GM19193 (cell line): ENCODE measurements around the gene GALM.

Source experiments
- POLR2A ChIP-seq: IDR thresholded peaks from 4 replicates; pipeline ENCODE4 v1.6.1; 2011; ENCODE audit not compliant: insufficient read depth, insufficient read length; ENCODE audit errors: extremely low read depth

GALM gene

GRCh38 chr2:38665854-38666555 is at the start of gene GALM:
GALM (plus strand) TSS chr2:38666114; CDS start chr2:38666162, 48 bp downstream.
- TF ChIP-seq POLR2A: peak; percentile 28

DNA sequence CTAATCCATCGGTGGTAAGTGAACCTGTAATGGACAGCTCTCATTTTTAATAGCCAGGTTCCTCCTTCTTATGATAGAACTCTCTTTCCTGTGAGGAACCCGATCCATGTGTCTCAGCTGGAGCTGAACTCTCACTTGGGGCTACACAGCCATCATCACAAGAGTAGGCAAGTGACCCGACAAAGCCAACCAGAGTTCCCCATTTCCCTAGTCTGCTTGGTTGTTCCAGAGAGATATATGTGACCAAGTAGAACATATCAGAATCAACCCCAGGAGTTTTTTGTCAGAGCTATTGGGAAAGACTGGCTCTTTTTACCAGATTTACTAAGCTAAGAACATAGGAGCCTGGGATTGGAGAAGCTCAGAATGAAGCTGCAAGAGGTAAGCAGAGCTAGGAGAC is 48.6 kb upstream of the GALM start:
- TF ChIP-seq POLR2A: no peak

DNA sequence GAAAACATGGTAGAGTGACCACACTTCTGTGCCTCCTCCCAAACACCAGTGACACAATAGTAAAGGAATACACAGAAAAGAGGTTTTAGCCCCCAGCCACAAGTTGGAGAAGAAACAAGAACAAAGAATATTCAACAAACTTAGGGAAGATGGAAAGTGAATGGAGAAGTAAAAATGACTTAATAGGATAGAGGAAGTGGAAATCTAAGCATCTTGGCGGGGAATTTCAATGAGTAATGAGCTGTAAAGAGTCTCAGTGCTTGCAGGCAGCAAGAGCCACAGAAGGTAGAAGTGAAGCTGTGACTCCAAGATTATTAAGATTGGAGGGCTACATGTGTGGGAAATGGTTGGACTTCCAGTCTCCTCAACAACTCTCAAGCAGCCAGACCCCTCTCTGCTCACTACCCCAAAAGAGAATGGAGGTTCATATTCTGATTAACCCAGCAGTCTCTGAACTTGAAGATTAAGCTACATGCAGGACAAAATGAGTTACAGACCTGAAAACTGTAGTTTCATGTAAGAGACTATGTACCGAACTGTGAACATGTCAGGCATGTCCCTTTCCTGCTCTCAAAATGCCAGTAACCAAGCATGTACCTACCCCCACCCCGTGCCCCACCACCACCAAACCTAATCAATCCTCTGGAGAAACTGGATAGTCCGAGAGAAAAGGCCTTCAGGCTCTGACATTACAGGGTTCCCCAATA is 46.3 kb upstream of the GALM start:
- TF ChIP-seq POLR2A: no peak

GRCh38 chr2:38620282-38620977 is 45.5 kb upstream of the GALM start:
- TF ChIP-seq POLR2A: no peak

DNA sequence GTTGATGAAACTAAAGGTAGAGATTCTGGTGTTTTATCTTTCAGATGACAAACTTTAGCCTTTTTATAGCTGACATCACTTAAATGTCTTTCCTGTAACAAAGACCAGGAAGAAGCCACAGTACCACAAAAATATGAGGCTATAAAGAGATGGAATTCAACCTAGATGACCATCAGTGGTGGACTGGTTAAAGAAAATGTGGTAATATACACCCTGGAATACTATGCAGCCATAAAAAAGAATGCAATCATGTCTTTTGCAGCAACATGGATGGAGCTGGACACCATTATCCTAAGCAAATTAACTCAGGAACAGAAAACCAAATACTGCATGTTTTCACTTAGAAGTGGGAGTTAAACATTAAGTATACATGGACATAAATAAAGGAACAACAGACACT is 44.9 kb upstream of the GALM start:
- no peak for TF ChIP-seq POLR2A

DNA sequence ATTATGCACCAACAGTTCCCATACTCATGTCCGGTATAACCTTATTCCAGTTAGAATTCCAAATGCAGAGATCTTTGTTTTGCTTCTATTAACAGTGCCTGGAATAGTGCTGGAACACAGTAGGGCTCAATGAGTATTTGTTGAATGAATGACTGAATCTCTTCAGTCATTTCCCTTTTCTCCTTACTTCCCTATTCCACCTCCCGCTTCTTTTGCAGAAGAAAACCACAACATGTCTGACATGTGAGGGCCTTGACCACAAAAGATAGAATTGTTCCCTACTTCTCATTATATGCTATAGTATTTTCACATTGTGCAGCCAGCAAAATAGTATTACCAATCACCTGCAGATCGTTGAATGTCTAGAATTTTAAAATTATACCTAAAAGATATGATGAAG is 43.7 kb upstream of the GALM start:
- no peak for TF ChIP-seq POLR2A

DNA sequence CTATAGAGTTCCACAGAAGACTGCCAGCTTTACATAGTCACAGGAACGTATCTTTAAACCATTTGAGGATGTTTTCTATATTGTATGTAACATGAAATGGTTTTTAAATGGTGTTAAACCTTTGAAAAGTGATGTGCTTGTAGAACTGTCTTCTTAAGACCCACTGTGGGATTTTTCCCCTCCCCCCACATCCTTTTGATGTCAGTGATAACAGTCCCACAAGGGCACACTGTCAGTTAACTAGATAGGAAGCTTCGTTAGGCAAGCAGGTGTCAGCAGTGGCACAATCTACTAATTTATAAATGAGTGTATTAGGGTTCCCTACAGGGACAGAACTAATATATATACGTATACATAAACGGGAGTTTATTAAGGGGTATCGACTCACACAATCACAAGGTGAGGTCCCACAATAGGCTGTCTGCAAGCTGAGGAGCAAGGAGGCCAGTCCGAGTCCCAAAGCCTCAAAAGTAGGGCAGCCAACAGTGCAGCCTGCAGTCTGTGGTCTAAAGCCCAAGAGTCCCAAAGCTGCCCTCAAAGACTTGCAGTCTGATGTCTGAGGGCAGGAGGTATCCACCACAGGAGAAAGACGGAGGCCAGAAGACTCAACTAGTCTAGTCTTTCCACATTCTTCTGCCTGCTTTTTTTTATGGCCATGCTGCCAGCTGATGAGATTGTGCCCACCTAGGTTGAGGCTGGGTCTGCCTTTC is 39.4 kb upstream of the GALM start:
- no peak for TF ChIP-seq POLR2A

DNA sequence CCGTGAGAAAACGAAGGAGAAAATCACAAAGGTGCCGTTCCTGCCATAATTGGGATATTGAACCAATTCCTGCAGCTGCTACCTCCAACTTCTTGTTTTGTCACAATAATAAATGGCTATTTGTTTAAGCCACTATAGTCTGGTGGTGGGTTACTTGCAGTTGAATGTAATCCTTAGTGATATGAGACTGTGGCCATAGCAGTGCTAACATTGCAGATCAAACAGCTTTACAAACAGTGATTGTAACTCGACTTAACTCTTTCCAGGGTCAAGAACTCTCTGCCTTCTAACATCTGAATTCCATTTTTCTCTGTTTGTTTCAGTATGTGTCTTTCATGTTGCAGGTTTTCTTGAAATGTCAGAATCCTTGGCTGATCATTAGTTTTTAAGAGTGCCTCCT is 38.5 kb upstream of the GALM start:
- no peak for TF ChIP-seq POLR2A

DNA sequence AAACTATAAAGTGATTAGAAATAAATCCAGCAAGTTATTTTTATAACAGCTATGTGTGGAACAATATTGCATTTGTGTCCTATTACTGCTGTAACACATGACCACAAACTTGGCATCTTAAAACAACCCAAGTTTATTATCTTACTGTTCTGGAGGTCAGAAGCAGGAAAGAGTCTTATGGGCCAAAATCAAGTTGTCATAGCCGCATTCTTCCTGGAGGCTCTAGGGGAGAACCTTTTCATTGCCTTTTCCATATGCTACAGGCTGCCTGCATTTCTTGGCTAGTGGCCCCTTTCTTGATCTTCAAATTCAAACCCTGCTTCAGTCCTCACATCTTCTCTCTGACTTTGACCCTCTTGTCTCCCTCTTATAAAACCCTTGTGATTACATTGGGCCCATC is 36.2 kb upstream of the GALM start:
- TF ChIP-seq POLR2A: no peak

DNA sequence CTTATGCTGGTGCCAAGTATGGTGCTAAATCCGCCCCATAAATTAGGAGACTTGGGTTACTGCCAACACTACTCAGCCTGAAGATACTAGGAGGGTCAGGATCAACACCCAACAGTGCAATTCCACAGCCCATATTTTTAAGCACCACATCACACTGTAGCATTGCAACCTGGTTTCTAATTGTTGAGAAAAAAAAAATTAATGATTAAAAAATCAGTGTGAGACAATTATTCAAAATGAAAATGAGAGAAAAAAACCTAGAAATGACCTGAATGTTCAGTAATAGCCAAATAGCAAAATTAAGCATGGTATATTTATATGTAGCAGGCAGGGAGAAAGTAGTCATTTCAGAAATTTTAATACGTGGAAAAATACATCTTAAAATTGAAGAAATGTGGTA is 33.9 kb upstream of the GALM start:
- no peak for TF ChIP-seq POLR2A

GRCh38 chr2:38632980-38633379 is 32.9 kb upstream of the GALM start:
- TF ChIP-seq POLR2A: no peak

GRCh38 chr2:38633895-38634294 is 32.0 kb upstream of the GALM start:
- TF ChIP-seq POLR2A: no peak

GRCh38 chr2:38634684-38635083 is 31.2 kb upstream of the GALM start:
- no peak for TF ChIP-seq POLR2A

GRCh38 chr2:38635139-38635538 is 30.8 kb upstream of the GALM start:
- TF ChIP-seq POLR2A: no peak

GRCh38 chr2:38636069-38636468 is 29.8 kb upstream of the GALM start:
- no peak for TF ChIP-seq POLR2A
